OCI-LY7 (cell line): ENCODE measurements around the gene PGAP6.

Experiments
- CTCF ChIP-seq: fragments of 200-600 bp; sonication (generic); conservative IDR thresholded peaks from 2 replicates; pipeline ENCODE4 v1.5.1; 2014; ENCODE audit warnings: mild to moderate bottlenecking, antibody characterized with exemption, low read length, moderate library complexity, mixed read lengths
- EZH2phosphoT487 ChIP-seq: fragments of 200-600 bp; sonication (generic); IDR thresholded peaks from 2 replicates; pipeline ENCODE4 v1.6.1; 2018; ENCODE audit warnings: low read depth, borderline replicate concordance, mild to moderate bottlenecking, mixed run types, antibody characterized with exemption, low read length, moderate library complexity, mixed read lengths

GRCh38 chr16:404971-405486 is 23.3 kb upstream of the PGAP6 start:
- no peak for TF ChIP-seq CTCF
- TF ChIP-seq EZH2phosphoT487 = no peak
